Activated CD4-positive, alpha-beta T cell treated with anti-CD3 and anti-CD28 coated beads for 36 hours (primary cell): ENCODE results near the gene HCN3. TPM values are rescaled to one million over a fixed set of nuclear protein-coding genes. Genes with fewer than 3 reads are reported as not detected.
A peak's percentile ranks its signal among the peaks of the same experiment; 100 is the strongest.

Experiments
- ATAC-seq: fragments of 200-7000 bp; cut with Tn5 transposase; one replicate; pipeline ENCODE4 v1.10.0; 2021; ENCODE audit warnings: mild to moderate bottlenecking, moderate library complexity
- CTCF ChIA-PET: fragments of 350-600 bp; sonication (Branson Sonifier 250); formaldehyde crosslinking; loops from one replicate; lab custom pipeline; 2021; ENCODE audit warnings: antibody characterized with exemption; lab: Charles Lee
- POLR2A ChIA-PET: fragments of 350-600 bp; sonication (Branson Sonifier 250); formaldehyde crosslinking; loops from one replicate; lab custom pipeline; 2021; ENCODE audit warnings: antibody characterized with exemption, inconsistent platforms; lab: Charles Lee
- DNase-seq: peaks from one replicate; pipeline ENCODE4 v3.0.0-alpha.2; 2020
- H3K27ac Mint-ChIP-seq: one replicate; pipeline ENCODE4 v1.8.0; 2021; ENCODE audit warnings: mixed read lengths
- H3K27me3 Mint-ChIP-seq: one replicate; pipeline ENCODE4 v1.8.0; 2021; ENCODE audit warnings: mixed read lengths
- H3K36me3 Mint-ChIP-seq: one replicate; pipeline ENCODE4 v1.8.0; 2021; ENCODE audit warnings: low read depth, mixed read lengths
- H3K4me1 Mint-ChIP-seq: one replicate; pipeline ENCODE4 v1.8.0; 2021; ENCODE audit warnings: mixed read lengths
- H3K4me3 Mint-ChIP-seq: one replicate; pipeline ENCODE4 v1.8.0; 2021; ENCODE audit warnings: mild to moderate bottlenecking, moderate library complexity, mixed read lengths
- H3K9me3 Mint-ChIP-seq: one replicate; pipeline ENCODE4 v1.8.0; 2021; ENCODE audit warnings: low read depth, mixed read lengths
- intact Hi-C, 2 experiments: fragments of 100-400 bp; cut with DNase I in 1 of 2; cut with micrococcal nuclease in 1 of 2; formaldehyde crosslinking; loops; one replicate each; pipeline versions ENCODE4 v1.14.2 to v1.15.1; 2022 to 2024; cut with DNase I, micrococcal nuclease
- total RNA-seq, 2 experiments: library from RNA; stranded (reverse); gene quantifications; one replicate each; pipeline ENCODE4 v1.2.3, GENCODE V29; 2021

Gene HCN3
- total RNA-seq, 2 experiments from 2014 or later: 1.9 to 2.3 TPM

GRCh38 chr1:155297384-155297783 is 20.1 kb downstream of the HCN3 start:
- POLR2A ChIA-PET: no interaction called here

GRCh38 chr1:155300024-155300423 is 22.8 kb downstream of the HCN3 start:
- Mint-ChIP-seq H3K4me1 (no peaks in the 10 kb centered on the region), H3K27ac (no peak overlapping the region), H3K4me3 (no peak overlapping the region), H3K36me3 (no peaks in the 10 kb centered on the region), H3K27me3 (peaks cover 19% of the 10 kb centered on the region), H3K9me3 (no peaks in the 10 kb centered on the region)
- intact Hi-C loops: loop anchor here in 1 of 2 experiments (10.0 kb wide), 1 partner anchor 725 kb away; the partner anchor contains the start of gene SSR2
- DNase-seq (no peak), ATAC-seq (no peak)
- ChIA-PET POLR2A (no interaction called here), CTCF (interaction anchor here (0.6 kb wide), 1 partner anchor 100 kb away, joined by 3 read pairs; no protein-coding TSS in a partner anchor)

More at GRCh38 chr1:155297384-155297783, 20.1 kb downstream of the HCN3 start:
- no peaks in the 10 kb centered on the region for H3K36me3 Mint-ChIP-seq
- peaks cover 3% of the 10 kb centered on the region for H3K4me1 Mint-ChIP-seq
- CTCF ChIA-PET: no interaction called here
- H3K27ac Mint-ChIP-seq: no peak overlapping the region
- H3K4me3 Mint-ChIP-seq: no peak overlapping the region
- ATAC-seq (no peak), DNase-seq (no peak)
- intact Hi-C loops: no loop called here
- no peaks in the 10 kb centered on the region for H3K9me3 Mint-ChIP-seq
- H3K27me3 Mint-ChIP-seq: peaks cover 30% of the 10 kb centered on the region

DNA sequence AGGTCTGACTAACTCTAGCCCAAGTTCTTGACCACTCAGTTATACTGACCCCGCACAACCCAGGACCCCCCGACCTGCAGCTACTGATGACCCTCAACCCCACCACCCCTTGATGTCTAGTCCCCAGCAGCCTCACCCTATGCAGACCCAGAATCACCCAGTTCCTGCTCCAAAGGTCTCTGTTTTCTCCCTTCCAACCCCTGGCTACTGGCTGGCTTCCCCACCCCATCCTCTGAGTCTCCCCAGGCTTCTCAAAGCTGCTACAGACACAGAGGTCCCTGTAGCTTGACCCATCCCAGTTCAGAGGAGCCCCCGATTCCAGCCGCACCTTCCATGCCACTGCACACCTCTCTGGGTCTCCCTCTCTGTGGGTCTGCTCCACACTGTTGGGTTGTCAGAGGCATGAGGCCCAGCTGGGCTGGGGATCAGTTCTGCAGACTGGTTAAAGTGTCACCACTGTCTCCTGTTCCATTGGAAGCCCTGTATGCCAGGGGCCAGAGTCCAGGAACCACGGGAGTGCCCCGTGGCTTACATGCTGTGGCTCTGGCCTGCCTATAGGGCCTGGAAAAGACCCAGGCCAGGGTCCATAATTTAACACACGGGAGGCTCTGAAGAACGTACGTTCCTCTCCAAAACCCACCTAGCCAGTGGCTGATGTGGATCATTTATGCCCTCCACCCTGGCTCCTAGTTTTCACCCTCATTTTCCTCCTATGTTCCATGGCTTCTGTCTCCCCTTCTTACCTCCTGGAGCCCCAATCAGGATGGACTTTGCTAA is 23.5 kb downstream of the HCN3 start:
- no peak for ATAC-seq

DNA sequence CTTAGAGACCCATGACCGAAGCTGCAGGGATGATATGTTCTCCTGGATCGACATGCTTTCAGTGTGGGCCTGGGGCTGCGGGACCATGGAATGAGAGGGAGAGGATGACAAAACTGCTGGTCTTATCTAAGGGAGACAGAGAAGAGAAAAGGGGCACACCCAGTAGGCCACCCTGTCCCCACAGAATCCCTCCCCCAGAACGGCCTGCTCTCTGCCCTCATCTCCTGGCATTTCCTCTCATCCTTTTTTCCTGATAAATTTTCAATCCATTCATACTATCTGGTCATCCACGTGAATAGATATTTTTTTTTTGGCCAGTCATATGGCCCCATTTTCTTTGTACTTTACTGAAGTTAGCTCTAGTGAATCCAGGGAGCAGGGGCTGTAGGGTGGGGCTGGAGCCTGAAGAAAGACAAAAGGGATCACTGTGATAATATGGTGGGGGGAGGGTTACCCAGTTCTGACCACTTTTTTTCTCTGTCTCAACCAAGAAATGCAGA is 24.1 kb downstream of the HCN3 start, which contains the start of gene PKLR:
PKLR (minus strand) TSS at position 97 of the 500 bp plus-strand sequence; CDS start at position 54, 43 bp downstream.
- CTCF ChIA-PET: no interaction called here
- no peaks in the 10 kb centered on the region for H3K9me3 Mint-ChIP-seq
- H3K4me3 Mint-ChIP-seq: no peak within 1 kb of the TSS
- no peak for ATAC-seq
- intact Hi-C loops: loop anchor here in 1 of 2 experiments (10.0 kb wide), 1 partner anchor 723 kb away; the partner anchor contains the start of gene SSR2
- no peak within 1 kb of the TSS for H3K27ac Mint-ChIP-seq
- no peaks in the 10 kb centered on the region for H3K36me3 Mint-ChIP-seq
- peaks cover 12% of the 10 kb centered on the region for H3K27me3 Mint-ChIP-seq
- POLR2A ChIA-PET: interaction anchor here (0.6 to 0.7 kb wide), 2 partner anchors 28 to 820 kb away, joined by 4 read pairs; partner anchors contain the start of gene CLK2
- no peak for DNase-seq
- H3K4me1 Mint-ChIP-seq: no peaks in the 10 kb centered on the region

More for the DNA sequence above, 23.5 kb downstream of the HCN3 start:
- H3K4me1 Mint-ChIP-seq: no peaks in the 10 kb centered on the region
- ChIA-PET CTCF (interaction anchor here (0.6 kb wide), 1 partner anchor 100 kb away, joined by 3 read pairs; no protein-coding TSS in a partner anchor), POLR2A (no interaction called here)
- no peaks in the 10 kb centered on the region for H3K9me3 Mint-ChIP-seq
- no peak overlapping the region for H3K4me3 Mint-ChIP-seq
- H3K36me3 Mint-ChIP-seq: no peaks in the 10 kb centered on the region
- intact Hi-C loops: loop anchor here in 1 of 2 experiments (10.0 kb wide), 1 partner anchor 724 kb away; the partner anchor contains the start of gene SSR2
- DNase-seq: no peak
- no peak overlapping the region for H3K27ac Mint-ChIP-seq
- peaks cover 16% of the 10 kb centered on the region for H3K27me3 Mint-ChIP-seq

- CTCF ChIA-PET: interaction anchor here (0.9 to 1.6 kb wide), 3 partner anchors 26 to 168 kb away, joined by 3 to 7 read pairs (median 4); no protein-coding TSS in a partner anchor
- H3K27me3 Mint-ChIP-seq: no peaks in the 10 kb centered on the region
- H3K36me3 Mint-ChIP-seq: peaks cover 4% of the 10 kb centered on the region
- intact Hi-C loops: loop anchor here (5.0 to 10.0 kb wide), 3 partner anchors 42 to 720 kb away; partner anchors contain the start of genes DAP3 (in 1 of the 2), SCAMP3 (in 1 of the 2), SSR2 (in 1 of the 2) and YY1AP1 (in 1 of the 2)
- ATAC-seq: no peak
- POLR2A ChIA-PET: no interaction called here
- peaks cover 11% of the 10 kb centered on the region for H3K4me1 Mint-ChIP-seq
- no peaks in the 10 kb centered on the region for H3K9me3 Mint-ChIP-seq
- no peak for DNase-seq
- H3K4me3 Mint-ChIP-seq: no peak overlapping the region
- H3K27ac Mint-ChIP-seq: no peak overlapping the region
These were observed 27.3 kb downstream of the HCN3 start for GRCh38 chr1:155304558-155305063.

DNA sequence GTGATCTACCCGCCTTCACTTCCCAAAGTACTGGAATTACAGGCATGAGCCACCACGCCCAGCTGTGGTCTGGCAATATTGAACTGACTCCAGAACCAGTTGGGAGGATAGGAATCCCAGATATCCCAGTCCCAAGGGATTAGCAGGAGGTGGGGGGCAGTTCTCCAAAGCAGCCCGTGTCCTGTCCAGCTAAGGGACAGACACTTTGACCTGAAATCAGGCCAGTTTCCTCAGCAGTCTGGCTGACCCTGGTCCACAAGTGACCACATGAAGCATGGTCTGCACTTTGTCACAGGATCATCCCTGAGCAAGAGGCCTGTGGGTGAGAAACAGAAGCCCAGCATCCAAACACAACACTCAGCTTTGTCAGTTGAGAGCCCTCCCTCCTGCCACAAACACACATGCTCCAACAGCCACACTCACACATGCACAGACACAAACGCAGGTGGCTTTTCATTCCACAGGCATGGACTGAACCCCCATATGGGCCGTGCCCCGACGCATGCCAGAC is 28.7 kb downstream of the HCN3 start:
- no peak for DNase-seq
- no peak for ATAC-seq
- ChIA-PET CTCF (interaction anchor here (0.6 to 1.6 kb wide), 3 partner anchors 8 to 27 kb away, joined by 3 to 7 read pairs (median 3); no protein-coding TSS in a partner anchor), POLR2A (no interaction called here)
- Mint-ChIP-seq H3K4me1 (peaks cover 21% of the 10 kb centered on the region), H3K36me3 (peaks cover 16% of the 10 kb centered on the region), H3K9me3 (no peaks in the 10 kb centered on the region), H3K4me3 (no peak overlapping the region), H3K27ac (peak overlapping the region; percentile 47), H3K27me3 (no peaks in the 10 kb centered on the region)
- intact Hi-C loops: loop anchor here (5.0 to 10.0 kb wide), 3 partner anchors 44 to 719 kb away; partner anchors contain the start of genes DAP3 (in 1 of the 2), SCAMP3 (in 1 of the 2), SSR2 (in 1 of the 2) and YY1AP1 (in 1 of the 2)

- DNase-seq: peak; percentile 22
- H3K27ac Mint-ChIP-seq: peak overlapping the region; percentile 98
- H3K4me3 Mint-ChIP-seq: peak overlapping the region; percentile 88
These were observed 30.0 kb downstream of the HCN3 start for GRCh38 chr1:155307247-155307740.

GRCh38 chr1:155308493-155309422 is 31.5 kb downstream of the HCN3 start, which contains the start of gene FDPS:
Gene FDPS, plus strand, starts transcription at chr1:155308866. Its CDS starts 924 bp downstream, at chr1:155309790.
- DNase-seq (peak; percentile 99), ATAC-seq (peak; percentile 99)
- intact Hi-C loops: loop anchor here (1.0 to 10.0 kb wide), 18 partner anchors 15 to 746 kb away; partner anchors contain the start of genes HCN3 (in 2 of the 2), SCAMP3 (in 2 of the 2), ASH1L (in 1 of the 2) and CKS1B (in 1 of the 2)
- peaks cover 34% of the 10 kb centered on the region for H3K4me1 Mint-ChIP-seq
- peak within 1 kb of the TSS; percentile 98 for H3K27ac Mint-ChIP-seq
- no peaks in the 10 kb centered on the region for H3K9me3 Mint-ChIP-seq
- H3K27me3 Mint-ChIP-seq: no peaks in the 10 kb centered on the region
- ChIA-PET POLR2A (interaction anchor here (0.7 to 1.2 kb wide), 5 partner anchors 36 to 329 kb away, joined by 3 to 7 read pairs (median 4); partner anchors contain the start of genes CLK2 and SCAMP3), CTCF (interaction anchor here (0.5 to 2.4 kb wide), 13 partner anchors 10 to 551 kb away, joined by 3 to 28 read pairs (median 4); partner anchors contain the start of genes RUSC1, SCAMP3 and SYT11)
- peaks cover 39% of the 10 kb centered on the region for H3K36me3 Mint-ChIP-seq
- peak within 1 kb of the TSS; percentile 88 for H3K4me3 Mint-ChIP-seq

More at GRCh38 chr1:155307247-155307740, 30.0 kb downstream of the HCN3 start:
- intact Hi-C loops: loop anchor here (5.0 to 10.0 kb wide), 3 partner anchors 45 to 718 kb away; partner anchors contain the start of genes DAP3 (in 1 of the 2), SCAMP3 (in 1 of the 2), SSR2 (in 1 of the 2) and YY1AP1 (in 1 of the 2)
- Mint-ChIP-seq H3K4me1 (peaks cover 32% of the 10 kb centered on the region), H3K27me3 (no peaks in the 10 kb centered on the region), H3K36me3 (peaks cover 26% of the 10 kb centered on the region), H3K9me3 (no peaks in the 10 kb centered on the region)
- POLR2A ChIA-PET: interaction anchor here (0.7 to 1.2 kb wide), 3 partner anchors 17 to 1000 kb away, joined by 3 to 4 read pairs (median 3); no protein-coding TSS in a partner anchor
- ATAC-seq: no peak
- CTCF ChIA-PET: interaction anchor here (0.8 to 2.4 kb wide), 10 partner anchors 9 to 80 kb away, joined by 3 to 28 read pairs (median 5); partner anchors contain the start of genes CLK2 and RUSC1

GRCh38 chr1:155309423-155310021 is 32.3 kb downstream of the HCN3 start:
- intact Hi-C loops: loop anchor here (2.0 to 10.0 kb wide), 5 partner anchors 33 to 715 kb away; partner anchors contain the start of genes DAP3 (in 1 of the 2), HCN3 (in 1 of the 2), MTX1 (in 1 of the 2) and SCAMP3 (in 1 of the 2)
- Mint-ChIP-seq H3K36me3 (peaks cover 41% of the 10 kb centered on the region), H3K4me3 (peak overlapping the region; percentile 88), H3K27ac (peak overlapping the region; percentile 98), H3K4me1 (peaks cover 34% of the 10 kb centered on the region), H3K9me3 (no peaks in the 10 kb centered on the region), H3K27me3 (no peaks in the 10 kb centered on the region)
- DNase-seq: peak; percentile 20
- ATAC-seq: no peak
- ChIA-PET CTCF (no interaction called here), POLR2A (no interaction called here)
